Effector CD4-positive, alpha-beta T cell (primary cell): ENCODE data around the gene NMBR.
"Not testable (repeated sequence)": the region's sequence is repeated elsewhere in the genome, so short reads cannot be mapped to it uniquely, and the experiment has no call there.

Experiments
- DNase-seq: peaks from one replicate; pipeline ENCODE4 v3.0.0-alpha.2; 2020

Gene NMBR

GRCh38 chr6:142055219-142055618 lies 91.7 kb downstream of the NMBR start:
- no peak for DNase-seq

DNA sequence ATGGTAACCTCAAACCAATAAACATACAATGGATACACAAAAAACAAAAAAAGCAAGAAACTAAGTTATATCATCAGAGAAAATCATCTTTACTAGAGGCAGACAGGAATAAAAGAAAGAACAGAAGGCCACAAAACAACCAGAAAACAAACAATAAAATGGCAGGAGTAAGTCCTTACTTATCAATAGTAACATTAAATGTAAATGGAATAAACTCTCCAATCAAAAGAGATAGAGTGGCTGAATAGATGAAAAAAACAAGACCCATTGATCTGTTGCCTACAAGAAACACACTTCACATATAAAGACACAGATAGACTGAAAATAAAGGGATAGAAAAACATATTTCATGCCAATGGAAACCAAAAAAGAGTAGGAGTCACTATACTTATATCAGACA lies 95.5 kb downstream of the NMBR start:
- no peak for DNase-seq

GRCh38 chr6:142048593-142048980 lies 98.3 kb downstream of the NMBR start:
- no peak for DNase-seq

DNA sequence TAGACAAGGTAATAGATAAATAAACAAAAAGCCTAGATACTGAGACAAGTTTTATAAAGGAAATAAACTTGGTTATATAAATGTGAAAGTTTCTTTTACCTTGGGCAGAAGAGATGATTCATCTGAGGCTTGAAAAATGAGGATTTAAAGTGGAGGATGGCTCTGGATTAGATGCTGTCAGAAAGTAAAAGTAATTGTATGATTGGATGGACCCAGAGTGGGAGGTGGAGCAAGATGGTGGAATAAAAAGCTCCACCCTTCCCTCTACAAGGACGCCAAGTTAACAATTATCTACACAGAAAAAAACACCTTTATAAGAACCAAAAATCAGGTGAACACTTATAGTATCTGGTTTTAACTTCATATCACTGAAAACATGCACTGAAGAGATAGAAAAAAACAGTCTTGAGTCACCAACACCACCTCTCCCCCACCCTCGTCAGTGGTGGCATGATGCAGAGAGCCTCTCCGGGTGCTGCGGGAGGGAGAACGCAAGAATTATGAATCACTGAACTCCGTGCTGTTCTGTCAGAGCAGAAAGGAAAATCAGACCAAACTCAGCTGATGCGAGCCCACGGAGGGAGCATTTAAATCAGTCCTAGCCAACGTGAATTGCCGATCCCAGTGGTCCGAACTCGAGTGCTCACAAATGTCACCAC lies 98.9 kb downstream of the NMBR start:
- no peak for DNase-seq

DNA sequence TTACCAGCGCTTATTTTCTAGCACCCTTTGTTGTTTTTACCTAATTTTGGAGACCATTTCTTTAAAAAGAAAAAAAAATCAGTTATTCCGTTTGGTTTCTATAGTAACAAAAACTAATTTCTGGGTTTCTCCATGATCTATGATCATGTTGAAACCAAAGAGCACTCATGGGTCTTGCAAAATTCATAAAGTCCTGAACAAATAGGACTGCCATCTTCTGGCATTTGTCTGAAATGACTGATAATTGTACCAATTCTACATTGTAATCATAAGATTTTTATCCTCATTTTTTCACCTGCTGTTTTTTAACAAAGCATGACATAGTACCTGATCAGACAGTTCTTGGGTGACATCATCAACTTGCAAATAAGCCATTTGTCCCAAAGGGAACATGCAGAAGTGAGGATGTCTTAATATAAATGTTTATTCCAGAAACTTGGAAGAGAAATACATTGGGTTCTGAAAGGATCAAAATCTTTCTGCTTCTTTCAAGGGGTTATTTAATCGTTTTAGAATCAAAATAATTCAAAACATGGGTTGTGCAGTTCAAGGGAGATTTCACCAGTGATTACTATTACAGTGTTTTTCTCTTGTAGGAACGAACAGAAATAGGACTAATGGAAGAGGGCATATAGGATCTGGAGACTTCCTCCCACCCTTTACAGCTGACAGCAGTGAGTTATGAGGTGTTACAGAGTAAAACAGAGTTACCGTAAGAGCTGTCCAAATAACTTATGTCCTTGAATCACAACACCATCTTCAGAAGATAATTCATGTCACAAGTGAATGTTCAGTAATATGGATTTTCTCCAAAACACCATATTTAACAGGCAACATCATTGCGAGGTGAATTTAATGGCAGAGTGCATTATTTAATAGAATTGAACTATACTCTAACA lies 101.3 kb downstream of the NMBR start:
- DNase-seq = no peak

DNA sequence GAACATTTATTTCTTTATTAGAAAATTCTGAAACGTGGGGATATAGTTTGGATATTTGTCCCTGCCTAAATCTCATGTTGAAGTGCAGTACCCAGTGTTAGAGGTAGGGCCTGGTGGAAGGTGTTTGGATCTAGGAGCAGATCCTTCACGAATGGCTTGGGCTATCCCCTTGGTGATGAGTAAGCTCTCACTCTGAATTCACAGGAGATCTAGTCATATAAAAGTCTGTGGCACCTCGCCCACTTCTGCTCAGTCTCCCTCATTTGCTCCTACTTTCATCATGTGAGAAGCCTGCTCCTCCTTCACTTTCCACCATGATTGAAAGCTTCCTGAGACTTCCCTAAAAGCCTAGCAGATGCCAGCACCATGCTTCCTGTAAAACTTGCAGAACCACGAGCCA lies 111.0 kb downstream of the NMBR start:
- DNase-seq = no peak

DNA sequence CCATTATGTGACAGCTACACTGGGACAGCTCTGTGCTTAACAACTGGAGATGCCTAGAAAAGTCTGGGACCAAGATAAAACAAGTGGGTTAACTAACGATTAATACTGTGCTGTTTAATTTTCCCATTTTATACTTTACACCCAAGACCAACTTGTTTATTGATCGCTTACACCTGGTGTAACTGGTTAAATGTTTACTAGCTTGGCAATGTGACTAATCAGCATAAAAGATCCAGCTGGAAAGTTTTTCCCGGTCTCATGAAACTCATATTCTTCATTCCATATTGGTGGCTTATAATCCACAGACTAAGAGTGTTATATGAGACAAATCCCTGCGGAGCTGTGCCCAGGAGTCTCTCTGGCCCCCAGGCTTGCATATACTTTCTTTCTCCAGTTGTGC lies 115.9 kb downstream of the NMBR start:
- no peak for DNase-seq

DNA sequence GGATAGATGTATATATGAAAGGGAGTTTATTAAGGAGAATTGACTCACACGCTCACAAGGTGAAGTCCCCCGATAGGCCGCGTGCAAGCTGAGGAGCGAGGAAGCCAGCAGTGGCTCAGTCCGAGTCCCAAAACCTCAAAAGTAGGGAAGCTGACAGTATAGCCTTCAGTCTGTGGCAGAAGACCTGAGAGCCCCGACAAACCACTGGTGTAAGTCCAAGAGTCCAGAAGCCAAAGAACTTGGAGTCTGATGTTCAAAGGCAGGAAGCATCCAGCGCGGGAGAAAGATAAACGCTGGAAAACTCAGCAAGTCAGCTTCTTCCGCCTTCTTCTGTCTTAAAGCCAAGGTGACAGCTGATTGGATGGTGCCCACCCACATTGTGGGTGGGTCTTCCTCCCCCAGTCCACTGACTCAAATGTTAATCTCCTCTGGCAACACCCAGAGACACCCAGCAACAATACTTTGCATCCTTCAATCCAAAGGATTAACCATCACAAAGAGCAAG lies 116.8 kb downstream of the NMBR start:
- DNase-seq = no peak

DNA sequence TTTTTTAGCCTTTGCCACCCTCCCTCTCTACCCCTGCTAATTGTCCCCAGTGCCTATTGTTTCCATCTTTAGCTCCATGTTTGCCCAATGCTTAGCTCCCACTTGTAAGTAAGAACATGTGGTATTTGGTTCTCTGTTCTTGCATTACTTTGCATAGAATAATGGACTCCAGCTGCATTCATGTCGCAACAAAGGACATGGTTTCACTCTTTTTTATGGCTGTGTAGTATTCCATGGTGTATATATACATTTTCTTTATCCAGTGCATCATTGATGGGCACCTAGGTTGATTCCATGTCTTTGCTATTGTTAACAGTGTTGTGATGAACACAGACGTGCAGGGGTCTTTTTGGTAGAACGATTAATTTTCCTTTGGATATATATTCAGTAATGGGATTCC lies 118.4 kb downstream of the NMBR start:
- DNase-seq = no peak

DNA sequence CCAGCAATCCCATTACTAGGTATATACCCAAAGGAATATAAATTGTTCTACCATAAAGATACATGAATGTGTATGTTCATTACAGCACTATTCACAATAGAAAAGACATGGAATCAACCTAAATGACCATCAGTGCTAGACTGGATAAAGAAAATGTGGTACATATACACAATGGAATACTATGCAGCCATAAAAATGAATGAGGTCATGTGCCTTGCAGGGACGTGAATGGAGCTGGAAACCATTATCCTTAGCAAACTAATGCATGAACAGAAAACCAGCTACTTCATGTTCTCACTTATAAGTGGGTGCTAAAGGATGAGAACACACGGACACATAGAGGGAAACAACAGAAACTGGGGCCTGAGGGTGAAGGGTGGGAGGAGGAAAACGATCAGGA lies 119.1 kb downstream of the NMBR start:
- DNase-seq = not testable (repeated sequence)

- no peak for DNase-seq
These were observed 119.8 kb downstream of the NMBR start for GRCh38 chr6:142027074-142027473.

DNA sequence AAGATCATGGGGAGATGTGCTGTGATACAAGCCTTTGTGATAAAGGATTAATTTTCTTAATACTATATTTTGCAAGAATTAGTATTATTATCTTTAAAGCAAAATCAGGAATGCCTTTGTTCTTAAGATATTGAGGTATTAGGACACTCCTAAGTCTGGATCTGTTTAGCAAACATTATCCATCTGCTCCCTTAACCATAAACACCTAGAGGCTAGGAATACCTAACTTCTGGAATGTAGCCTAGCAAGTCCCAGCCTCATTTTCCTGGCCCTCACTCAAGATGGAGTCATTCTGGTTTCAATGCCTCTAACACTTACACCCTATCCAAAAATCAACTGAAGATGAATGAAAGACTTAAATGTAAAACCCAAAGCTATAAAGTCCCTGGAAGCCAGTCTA lies 120.5 kb downstream of the NMBR start:
- DNase-seq = no peak
